GM11168 (cell line): ENCODE data around the gene CDK11A.

Source experiments
- in situ Hi-C: fragments of 300-500 bp; cut with MboI; formaldehyde crosslinking; loops from one replicate; pipeline ENCODE4 v1.12.0; 2022; ENCODE audit warnings: low sequenced_read_pairs; ENCODE audit not compliant: unreplicated experiment

The CDK11A gene

GRCh38 chr1:1724035-1724864 is at the start of gene CDK11A:
Gene CDK11A, minus strand, starts transcription at chr1:1724357. Its CDS starts 1,539 bp downstream, at chr1:1722818.
- in situ Hi-C loops: loop anchor here (5.0 kb wide), 1 partner anchor 67 kb away; the partner anchor contains the start of gene CDK11B

GRCh38 chr1:1773874-1774273 is 49.7 kb upstream of the CDK11A start:
- in situ Hi-C loops: no loop called here

- in situ Hi-C loops: no loop called here
These were observed 46.9 kb upstream of the CDK11A start for GRCh38 chr1:1771096-1771495.

GRCh38 chr1:1770102-1770501 is 45.9 kb upstream of the CDK11A start:
- in situ Hi-C loops: no loop called here

- in situ Hi-C loops: no loop called here
These were observed 44.3 kb upstream of the CDK11A start for GRCh38 chr1:1768249-1768992.

GRCh38 chr1:1764876-1765470 is 40.8 kb upstream of the CDK11A start:
- in situ Hi-C loops: no loop called here

- in situ Hi-C loops: no loop called here
These were observed 39.8 kb upstream of the CDK11A start for GRCh38 chr1:1763657-1764621.

GRCh38 chr1:1761504-1762376 is 37.6 kb upstream of the CDK11A start:
- in situ Hi-C loops: no loop called here

- in situ Hi-C loops: no loop called here
These were observed 36.6 kb upstream of the CDK11A start for GRCh38 chr1:1760715-1761114.

- in situ Hi-C loops: no loop called here
These were observed 36.1 kb upstream of the CDK11A start for GRCh38 chr1:1760345-1760650.

GRCh38 chr1:1759456-1760344 is 35.5 kb upstream of the CDK11A start:
- in situ Hi-C loops: no loop called here

- in situ Hi-C loops: no loop called here
These were observed 34.7 kb upstream of the CDK11A start for GRCh38 chr1:1758692-1759455.

- in situ Hi-C loops: no loop called here
These were observed 34.0 kb upstream of the CDK11A start for GRCh38 chr1:1758059-1758621.

GRCh38 chr1:1757422-1758058 is 33.4 kb upstream of the CDK11A start:
- in situ Hi-C loops: no loop called here

GRCh38 chr1:1756661-1757421 is 32.7 kb upstream of the CDK11A start:
- in situ Hi-C loops: no loop called here

GRCh38 chr1:1755852-1756251 is 31.7 kb upstream of the CDK11A start:
- in situ Hi-C loops: no loop called here
